Measurements from ENCODE around the gene CACNB2.

Gene CACNB2

GRCh38 chr10:18223898-18224297 is 83.7 kb downstream of the CACNB2 start:
- no peak for TF ChIP-seq GATA3 (IDR thresholded peaks at IDR 0.05; ENCODE audit: low read depth, low read length)

DNA sequence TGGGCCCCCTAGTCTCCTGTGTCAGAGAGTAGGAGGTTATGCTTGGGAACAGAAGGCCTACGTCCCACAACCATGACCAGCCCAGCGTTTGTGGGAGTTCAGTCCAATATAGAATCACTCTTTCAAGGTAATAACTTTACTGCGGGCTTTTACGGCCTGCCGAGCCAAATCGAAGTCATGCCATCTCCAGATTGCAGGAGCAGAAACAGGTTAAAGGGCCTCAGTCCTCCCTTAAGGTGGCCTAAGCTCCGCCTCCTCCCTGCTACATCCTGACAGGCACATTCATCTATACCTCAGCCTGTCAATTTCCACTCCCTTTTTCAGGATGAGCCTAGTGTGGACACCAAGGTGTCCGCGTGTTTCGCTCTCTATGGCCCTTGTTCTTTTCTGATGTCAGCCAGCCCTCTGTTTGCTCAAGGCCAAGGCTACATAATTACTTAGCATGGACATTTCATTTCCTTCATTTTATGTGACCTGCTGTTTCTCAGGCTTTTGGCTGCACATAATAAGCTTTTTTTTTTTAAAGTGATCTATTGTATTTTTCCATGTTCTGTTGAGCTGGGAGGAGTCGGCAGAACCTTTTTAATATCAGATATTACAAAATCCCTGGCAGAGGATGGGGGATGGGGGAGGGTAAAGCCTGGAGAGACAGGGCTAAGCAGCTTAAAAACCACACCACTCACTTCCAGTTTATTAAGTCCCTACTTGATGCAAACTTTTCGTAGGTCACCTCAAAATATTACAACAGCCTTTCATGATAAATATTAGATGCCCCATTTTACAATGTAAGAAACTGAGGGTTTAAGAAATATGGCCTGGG is 84.6 kb downstream of the CACNB2 start:
- TF ChIP-seq GATA2 (IDR thresholded peaks at IDR 0.05; ENCODE audit: low read depth, low read length) (no peak), GATA3 (IDR thresholded peaks at IDR 0.05; ENCODE audit: low read depth, low read length) (no peak)

GRCh38 chr10:18226336-18226735 is 86.1 kb downstream of the CACNB2 start:
- TF ChIP-seq GATA2 (IDR thresholded peaks at IDR 0.05; ENCODE audit: low read depth, low read length), result no peak
- no peak for TF ChIP-seq GATA3 (IDR thresholded peaks at IDR 0.05; ENCODE audit: low read depth, low read length)

DNA sequence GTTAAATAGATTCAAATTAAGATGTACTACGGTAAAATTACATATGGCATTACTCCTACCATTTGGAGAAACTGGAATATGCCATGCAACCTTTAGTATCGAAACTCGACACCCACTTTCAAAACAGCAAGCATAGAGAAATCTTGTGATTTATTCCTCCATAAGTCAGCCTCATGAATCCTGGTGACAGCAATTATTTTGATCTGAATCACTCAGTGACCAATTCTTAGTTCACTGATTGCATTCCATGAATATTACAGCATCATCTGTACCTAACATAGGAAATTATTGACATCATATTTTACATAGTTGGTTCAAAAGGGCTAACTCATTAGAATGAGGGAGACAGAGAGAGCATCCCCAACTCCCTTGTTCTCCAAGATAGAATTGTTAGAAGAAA is 89.6 kb downstream of the CACNB2 start:
- TF ChIP-seq GATA3 (IDR thresholded peaks at IDR 0.05; ENCODE audit: low read depth, low read length) (no peak), GATA2 (IDR thresholded peaks at IDR 0.05; ENCODE audit: low read depth, low read length) (no peak)

- TF ChIP-seq GATA3 (IDR thresholded peaks at IDR 0.05; ENCODE audit: low read depth, low read length) (no peak), GATA2 (IDR thresholded peaks at IDR 0.05; ENCODE audit: low read depth, low read length) (no peak)
These were observed 90.6 kb downstream of the CACNB2 start for GRCh38 chr10:18230794-18231193.

GRCh38 chr10:18231480-18231879 is 91.3 kb downstream of the CACNB2 start:
- TF ChIP-seq GATA2 (IDR thresholded peaks at IDR 0.05; ENCODE audit: low read depth, low read length) (no peak), GATA3 (IDR thresholded peaks at IDR 0.05; ENCODE audit: low read depth, low read length) (no peak)

- TF ChIP-seq GATA3 (IDR thresholded peaks at IDR 0.05; ENCODE audit: low read depth, low read length), result no peak
- no peak for TF ChIP-seq GATA2 (IDR thresholded peaks at IDR 0.05; ENCODE audit: low read depth, low read length)
These were observed 93.6 kb downstream of the CACNB2 start for GRCh38 chr10:18233775-18234174.

DNA sequence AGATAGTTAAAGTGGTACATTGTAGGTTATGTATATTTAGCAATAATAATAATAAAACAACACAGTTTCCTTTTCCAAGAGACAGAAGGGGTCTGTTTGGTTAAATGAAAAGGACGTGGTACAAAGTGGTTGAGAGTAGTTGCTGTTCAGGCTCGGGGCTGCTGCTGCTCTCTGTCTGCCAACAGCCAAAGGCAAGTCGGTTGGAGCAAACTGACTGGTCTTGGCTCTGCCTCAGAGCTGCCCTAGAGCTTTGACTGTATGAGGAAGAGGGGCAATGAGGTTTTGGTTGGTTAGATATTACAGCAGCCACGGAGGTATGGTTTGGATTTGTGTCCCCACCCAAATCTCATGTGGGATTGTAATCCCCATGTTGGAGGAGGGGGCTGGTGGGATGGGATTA is 95.3 kb downstream of the CACNB2 start:
- TF ChIP-seq GATA2 (IDR thresholded peaks at IDR 0.05; ENCODE audit: low read depth, low read length), result no peak
- TF ChIP-seq GATA3 (IDR thresholded peaks at IDR 0.05; ENCODE audit: low read depth, low read length), result no peak

GRCh38 chr10:18236756-18237155 is 96.5 kb downstream of the CACNB2 start:
- no peak for TF ChIP-seq GATA3 (IDR thresholded peaks at IDR 0.05; ENCODE audit: low read depth, low read length)
- TF ChIP-seq GATA2 (IDR thresholded peaks at IDR 0.05; ENCODE audit: low read depth, low read length), result no peak

- TF ChIP-seq GATA3 (IDR thresholded peaks at IDR 0.05; ENCODE audit: low read depth, low read length) (no peak), GATA2 (IDR thresholded peaks at IDR 0.05; ENCODE audit: low read depth, low read length) (0 out of 2 replicates have a peak, but pooled peaks have one; percentile 9)
These were observed 98.8 kb downstream of the CACNB2 start for GRCh38 chr10:18238870-18239485.

DNA sequence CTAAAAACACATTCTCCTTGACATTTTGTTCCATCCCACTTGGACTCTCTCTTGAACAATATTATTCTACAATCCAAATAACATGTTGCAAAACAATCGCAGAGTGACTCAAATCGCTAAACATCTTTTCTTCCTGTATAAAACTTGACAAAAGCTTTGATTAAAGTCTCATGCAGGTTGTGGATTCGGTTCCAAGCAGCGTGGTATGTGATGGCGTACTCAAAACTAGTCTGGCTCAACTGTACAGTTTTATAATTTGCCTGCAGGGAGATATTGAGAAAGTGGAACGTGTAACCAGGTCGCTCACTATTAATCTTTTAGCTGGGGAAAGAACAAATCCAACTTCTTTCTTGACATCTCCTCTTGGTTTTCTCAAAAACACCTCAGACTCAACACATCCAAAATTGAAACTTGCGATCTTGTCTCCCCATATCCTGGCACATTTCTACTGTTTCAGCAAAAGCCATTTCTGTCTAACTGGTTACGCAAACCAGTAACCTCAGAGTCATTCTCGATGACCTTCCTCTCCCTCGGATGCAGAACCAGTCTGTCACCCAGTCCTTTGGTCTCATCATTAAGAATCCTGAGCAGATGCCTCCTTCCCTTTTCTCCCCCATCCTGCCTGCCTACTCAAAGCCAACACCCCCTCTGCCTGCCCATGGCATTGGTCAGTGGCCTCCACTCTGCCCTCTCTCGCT is 100.1 kb downstream of the CACNB2 start:
- no peak for TF ChIP-seq GATA3 (IDR thresholded peaks at IDR 0.05; ENCODE audit: low read depth, low read length)
- no peak for TF ChIP-seq GATA2 (IDR thresholded peaks at IDR 0.05; ENCODE audit: low read depth, low read length)

DNA sequence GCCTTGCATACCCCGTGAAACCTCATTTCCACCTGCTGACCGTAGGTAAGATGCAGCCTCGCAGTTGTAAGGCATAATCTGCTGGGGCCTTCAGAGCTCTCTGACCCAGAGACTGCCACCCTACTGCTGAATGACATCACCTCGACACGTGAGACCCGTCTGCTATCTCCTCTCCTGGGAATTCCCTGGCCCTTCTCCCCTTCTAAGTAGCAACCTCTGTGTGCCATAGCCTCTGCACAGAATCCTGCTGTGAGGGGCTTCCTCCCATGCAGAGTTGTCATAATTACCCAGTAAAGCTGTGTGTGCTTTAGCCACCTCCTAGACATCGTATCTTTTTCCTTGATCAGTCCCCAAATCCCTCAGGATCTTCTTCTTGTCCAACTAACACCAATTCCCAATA is 106.7 kb downstream of the CACNB2 start:
- TF ChIP-seq GATA2 (IDR thresholded peaks at IDR 0.05; ENCODE audit: low read depth, low read length) (no peak), GATA3 (IDR thresholded peaks at IDR 0.05; ENCODE audit: low read depth, low read length) (no peak)

GRCh38 chr10:18252086-18252485 is 111.9 kb downstream of the CACNB2 start:
- no peak for TF ChIP-seq GATA3 (IDR thresholded peaks at IDR 0.05; ENCODE audit: low read depth, low read length)
- no peak for TF ChIP-seq GATA2 (IDR thresholded peaks at IDR 0.05; ENCODE audit: low read depth, low read length)

DNA sequence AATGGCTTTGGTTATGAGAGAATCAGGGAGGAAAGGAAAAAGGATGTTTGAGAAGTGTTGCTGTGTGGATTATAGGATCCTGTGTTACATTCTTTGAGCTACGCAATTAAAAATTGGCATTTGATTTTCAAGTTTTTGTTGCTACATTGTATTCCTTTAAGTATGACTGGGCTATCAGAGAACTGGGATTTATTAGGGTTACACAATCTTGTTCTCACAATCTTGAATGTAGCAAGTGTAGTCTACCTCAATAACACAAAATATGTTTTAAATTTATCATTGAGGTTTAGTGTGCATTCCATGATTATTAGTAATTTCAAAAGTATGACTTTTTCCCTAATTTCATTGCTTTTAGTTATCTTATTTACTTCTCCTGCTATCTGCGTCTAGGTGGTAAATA is 113.9 kb downstream of the CACNB2 start:
- TF ChIP-seq GATA3 (IDR thresholded peaks at IDR 0.05; ENCODE audit: low read depth, low read length), result no peak
- no peak for TF ChIP-seq GATA2 (IDR thresholded peaks at IDR 0.05; ENCODE audit: low read depth, low read length)

DNA sequence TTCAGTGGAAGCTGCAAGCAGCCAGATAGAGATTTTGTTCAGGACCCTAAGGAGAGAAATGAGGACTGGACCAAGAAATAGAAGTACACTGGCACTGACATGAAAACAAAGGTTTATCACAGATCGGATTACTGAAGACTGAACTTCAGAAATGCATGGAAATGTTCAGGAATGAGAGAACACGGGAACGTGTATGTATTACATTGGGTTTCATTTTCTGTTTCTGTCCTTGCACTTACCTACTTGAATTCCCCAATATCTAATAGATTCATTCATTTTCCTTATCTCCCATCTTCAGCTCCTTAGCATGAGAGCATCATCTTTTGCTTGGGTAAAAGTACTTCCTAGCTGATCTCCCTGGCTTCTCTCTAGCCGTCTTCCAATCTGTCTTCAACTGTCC is 114.5 kb downstream of the CACNB2 start:
- TF ChIP-seq GATA2 (IDR thresholded peaks at IDR 0.05; ENCODE audit: low read depth, low read length) (no peak), GATA3 (IDR thresholded peaks at IDR 0.05; ENCODE audit: low read depth, low read length) (no peak)

All from SH-SY5Y (cell line).